Right forelimb (tissue), 1 donor: Measurements from ENCODE around the gene FBLN1.
A peak's percentile ranks its signal among the peaks of the same experiment; 100 is the strongest.
"Not testable (repeated sequence)": the region's sequence is repeated elsewhere in the genome, so short reads cannot be mapped to it uniquely, and the experiment has no call there.

ENCODE experiments used
- DNase-seq: peaks from one replicate; pipeline ENCODE4 v3.0.0-alpha.2; 2018

FBLN1 gene, protein sequence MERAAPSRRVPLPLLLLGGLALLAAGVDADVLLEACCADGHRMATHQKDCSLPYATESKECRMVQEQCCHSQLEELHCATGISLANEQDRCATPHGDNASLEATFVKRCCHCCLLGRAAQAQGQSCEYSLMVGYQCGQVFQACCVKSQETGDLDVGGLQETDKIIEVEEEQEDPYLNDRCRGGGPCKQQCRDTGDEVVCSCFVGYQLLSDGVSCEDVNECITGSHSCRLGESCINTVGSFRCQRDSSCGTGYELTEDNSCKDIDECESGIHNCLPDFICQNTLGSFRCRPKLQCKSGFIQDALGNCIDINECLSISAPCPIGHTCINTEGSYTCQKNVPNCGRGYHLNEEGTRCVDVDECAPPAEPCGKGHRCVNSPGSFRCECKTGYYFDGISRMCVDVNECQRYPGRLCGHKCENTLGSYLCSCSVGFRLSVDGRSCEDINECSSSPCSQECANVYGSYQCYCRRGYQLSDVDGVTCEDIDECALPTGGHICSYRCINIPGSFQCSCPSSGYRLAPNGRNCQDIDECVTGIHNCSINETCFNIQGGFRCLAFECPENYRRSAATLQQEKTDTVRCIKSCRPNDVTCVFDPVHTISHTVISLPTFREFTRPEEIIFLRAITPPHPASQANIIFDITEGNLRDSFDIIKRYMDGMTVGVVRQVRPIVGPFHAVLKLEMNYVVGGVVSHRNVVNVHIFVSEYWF

DNA sequence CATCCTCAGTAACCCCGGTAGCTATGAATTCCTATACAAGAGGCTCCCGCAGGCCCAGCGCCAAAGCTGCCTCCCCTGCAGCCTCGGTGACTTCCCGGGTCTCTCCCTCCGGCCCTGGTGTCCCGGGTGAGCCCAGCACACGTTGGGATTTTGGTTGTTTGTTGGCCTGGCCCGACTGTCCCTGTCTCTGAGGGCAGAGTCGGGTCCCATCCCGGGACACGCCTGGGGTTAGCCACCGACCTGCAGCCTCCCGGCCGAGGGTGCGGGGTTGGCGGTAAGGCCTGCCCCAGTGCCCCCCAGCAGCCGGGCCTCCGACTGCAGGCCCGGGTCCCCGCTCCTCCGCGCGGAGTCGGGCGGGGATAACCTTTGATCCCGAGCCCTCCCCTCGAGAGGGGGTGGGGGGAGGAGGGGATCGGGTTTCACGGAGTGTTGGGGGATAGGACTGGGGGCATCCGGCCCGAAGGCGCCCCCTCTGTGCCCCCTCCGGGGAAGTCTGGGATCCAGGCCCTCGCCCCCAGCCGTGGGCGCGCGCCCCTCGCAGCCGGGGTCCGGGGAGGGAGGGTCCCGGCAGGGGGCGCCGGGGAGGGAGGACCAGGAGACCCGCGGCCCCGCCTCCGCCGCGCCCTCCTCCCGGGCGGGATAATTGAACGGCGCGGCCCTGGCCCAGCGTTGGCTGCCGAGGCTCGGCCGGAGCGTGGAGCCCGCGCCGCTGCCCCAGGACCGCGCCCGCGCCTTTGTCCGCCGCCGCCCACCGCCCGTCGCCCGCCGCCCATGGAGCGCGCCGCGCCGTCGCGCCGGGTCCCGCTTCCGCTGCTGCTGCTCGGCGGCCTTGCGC is at the start of gene FBLN1:
Gene FBLN1 (plus strand): TSS at position 669 of the 835 bp plus-strand sequence. CDS start 103 bp downstream, at position 772.
- peak; percentile 80 for DNase-seq

DNA sequence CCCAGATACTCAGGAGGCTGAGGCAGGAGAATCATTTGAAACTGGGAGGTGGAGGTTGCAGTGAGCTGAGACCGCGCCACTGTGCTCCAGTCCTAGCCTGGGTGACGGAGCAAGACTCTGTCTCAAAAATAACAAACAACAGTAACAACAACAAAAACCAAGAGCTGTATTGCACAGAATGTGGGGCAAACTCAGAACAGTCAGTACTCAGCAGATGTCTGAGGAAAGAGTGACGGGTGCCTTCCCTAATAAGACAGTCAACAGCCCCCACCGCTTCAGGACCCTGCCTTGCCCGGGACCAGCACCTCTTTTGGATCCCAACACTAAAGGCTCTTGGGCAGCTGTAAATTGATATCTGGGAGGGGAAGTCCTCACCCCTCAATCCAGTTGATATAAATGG is 48.9 kb upstream of the FBLN1 start:
- no peak for DNase-seq

DNA sequence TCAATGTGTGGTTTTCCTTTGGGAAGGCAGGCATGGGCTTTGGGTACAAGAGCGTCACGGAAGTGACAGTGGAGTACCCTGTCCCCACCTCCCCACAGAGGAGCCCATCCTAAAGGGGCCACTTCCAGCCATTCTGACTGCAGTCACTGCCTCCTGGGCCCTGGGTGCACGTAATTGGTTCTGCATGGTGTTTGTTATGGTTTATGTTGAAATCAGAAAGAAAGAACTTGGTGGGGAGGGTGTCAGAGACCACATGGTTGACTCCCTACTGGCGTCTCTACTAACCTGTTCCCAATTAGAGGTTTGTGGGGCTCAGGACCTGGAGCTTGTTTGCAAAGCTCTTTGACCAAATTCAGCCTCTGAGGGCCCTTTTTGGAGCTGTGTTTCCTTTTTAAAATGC is 48.4 kb upstream of the FBLN1 start:
- no peak for DNase-seq

DNA sequence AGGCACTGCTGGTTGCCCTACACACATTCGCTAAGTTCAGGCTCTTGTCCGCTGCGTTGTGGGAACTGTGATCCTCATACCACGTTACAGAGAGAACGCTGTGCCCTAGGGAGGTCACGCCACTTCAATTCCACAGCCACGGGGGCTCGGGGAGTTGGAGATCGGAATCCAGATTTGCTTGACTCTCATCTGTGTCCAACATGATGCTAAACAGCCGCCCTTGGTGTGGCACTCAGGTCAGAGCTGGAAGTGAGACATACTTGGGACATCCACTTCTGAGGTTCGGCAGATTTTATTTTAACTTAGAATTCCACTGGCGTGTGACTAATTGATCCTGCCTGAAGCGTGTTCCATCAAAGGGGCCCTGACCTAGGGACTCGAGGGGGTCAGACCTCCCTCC is 47.5 kb upstream of the FBLN1 start:
- DNase-seq: no peak

DNA sequence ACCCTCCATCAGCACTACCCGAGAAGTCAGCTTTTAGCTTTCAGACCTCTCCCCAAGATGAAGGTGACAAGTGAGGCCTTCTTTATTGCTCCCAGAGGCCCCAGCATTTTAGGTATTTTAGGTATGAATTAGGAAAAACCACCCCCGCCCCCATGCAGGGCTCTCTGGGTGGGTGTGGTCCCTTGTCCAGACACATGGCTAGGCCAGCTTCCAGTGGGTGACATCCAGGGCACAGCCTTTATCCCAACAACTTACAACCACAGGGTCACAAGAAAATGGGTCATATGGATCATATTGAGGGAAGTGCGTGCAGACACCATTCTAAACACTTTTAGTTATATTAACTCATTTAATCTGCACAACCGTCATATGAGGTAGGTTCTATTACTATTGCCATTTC is 47.1 kb upstream of the FBLN1 start:
- DNase-seq: no peak

DNA sequence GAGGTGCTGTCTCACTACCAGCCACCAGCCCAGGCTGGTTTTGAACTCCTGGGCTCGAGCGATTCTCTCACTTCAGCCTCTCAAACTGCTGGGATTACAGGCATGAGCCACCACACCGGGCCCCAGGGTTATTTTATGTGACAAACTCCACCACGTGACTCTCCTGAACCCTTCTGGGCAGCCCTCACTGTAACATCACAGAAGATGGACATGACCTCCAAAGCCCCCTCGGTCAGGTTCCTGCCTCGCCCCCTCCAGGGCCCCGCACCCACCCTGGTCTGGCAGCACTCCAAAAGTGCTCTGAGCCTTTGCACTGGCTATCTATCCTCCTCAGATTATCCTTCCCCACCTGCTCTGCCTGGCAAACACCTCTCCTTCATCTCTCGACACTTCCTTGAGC is 45.9 kb upstream of the FBLN1 start:
- no peak for DNase-seq

DNA sequence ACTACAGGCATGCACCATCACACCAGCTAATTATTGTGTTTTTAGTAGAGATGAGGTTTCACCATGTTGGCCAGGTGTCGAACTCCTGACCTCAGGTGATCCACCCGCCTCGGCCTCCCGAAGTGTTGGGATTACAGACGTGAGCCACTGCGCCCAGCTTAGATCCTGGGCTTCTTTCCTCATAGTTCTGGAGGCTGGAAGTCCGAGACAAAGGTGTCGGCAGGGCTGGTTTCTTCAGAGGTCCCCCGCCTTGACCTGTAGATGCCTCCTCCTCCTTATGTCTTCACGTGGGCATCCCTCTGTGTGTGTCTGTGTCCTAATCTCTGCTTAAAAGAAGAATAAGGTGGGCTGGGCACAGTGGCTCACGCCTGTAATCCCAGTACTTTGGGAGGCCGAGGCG is 44.2 kb upstream of the FBLN1 start:
- DNase-seq: no peak

DNA sequence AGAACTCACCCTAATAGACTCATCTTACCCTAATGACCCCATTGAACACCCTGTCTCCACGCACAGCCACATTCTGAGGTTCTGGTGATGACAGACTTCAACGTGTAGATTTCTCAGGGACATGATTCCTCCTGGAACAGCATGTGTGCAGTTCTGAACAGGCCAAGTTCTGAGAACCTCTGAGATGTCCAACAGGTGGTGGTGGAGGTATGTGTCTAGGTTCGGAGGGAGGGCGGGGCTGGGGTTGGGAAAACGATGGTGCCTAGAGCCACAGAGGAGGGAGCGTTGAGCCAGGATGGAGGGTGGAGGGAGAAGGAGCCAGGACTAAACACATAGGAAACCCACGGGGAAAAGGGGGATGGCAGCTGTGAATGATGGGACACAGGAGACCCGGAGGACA is 43.4 kb upstream of the FBLN1 start:
- no peak for DNase-seq

DNA sequence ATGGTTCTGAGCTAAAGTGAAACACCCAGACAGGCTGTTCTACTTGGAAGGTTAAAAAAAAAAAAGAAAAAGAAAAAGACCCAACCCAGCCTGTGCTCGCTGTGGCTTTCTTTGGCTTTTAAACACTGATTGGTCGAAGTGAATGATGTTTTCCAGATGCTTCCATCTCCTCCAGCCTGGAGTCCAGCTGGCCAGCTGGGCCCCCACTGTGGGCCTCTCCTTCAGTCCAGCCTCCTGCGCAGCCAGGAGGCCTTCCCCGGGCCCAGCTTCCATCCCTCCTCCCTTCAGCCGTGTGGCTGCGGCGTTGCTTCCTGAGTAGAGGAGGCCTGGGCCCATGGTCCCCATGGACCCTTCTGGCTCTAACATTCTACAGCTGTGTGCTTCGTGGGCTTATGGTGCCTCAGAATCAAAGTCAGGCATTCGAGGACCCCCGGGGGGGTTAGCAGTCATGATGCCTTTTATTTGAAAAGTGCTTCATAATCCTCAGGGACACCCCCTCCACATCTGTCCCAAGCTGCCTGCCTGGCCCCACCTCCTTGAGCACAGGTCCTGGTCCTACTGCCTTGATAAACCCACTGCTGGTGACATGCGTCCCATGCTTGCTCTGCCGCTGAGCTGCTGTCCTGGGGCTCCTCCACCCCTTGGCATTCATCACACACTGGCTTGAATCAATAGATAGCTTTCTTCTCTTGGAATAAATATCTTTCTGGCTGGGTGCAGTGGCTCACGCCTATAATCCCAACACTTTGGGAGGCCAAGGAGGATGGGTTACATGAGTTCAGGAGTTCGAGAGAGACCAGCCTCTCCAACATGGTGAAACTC is 42.2 kb upstream of the FBLN1 start:
- peak; percentile 88 for DNase-seq

DNA sequence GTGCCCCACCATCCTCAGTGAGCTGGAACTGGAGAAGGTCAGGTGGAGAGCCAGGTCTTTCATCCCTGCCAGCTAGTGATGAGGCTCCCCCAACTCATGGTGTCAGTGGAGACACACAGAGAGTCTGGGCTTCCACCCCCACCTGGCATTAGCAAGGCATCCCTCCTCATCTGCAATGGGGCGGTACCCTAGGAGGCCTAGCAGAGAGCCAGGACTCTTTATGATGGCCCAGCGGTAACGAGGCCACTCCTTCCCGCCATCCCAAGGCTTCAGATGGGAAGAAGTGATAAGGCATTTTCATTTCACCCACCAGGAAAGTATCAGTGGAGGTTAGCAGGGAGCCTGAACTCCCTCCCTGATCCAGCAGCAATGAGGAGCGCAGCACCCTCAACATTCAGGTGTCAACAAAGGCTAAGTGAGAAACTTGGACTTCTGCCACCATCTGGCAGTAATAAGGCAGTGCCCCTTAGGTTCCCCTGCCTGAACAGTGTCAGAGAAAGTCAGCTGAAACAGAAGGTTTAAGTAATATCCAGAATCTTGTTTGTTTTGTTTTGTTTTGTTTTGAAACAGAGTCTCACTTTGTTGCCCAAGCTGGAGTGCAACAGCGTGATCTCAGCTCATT is 40.5 kb upstream of the FBLN1 start:
- no peak for DNase-seq

DNA sequence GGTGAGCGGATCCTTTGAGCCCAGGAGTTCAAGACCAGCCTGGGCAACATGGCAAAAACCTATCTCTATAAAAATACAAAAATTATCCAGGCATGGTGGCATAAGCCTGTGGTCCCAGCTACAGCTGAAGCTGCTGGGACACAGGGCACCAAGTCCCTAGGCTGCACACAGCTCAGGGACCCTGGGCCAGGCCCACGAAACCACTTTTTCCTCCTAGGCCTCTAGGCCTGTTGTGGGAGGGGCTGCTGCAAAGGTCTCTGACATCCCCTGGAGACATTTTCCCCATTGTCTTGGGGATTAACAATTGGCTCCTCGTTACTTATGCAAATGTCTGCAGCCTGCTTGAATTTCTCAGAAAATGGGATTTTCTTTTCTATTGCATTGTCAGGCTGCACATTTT is 39.0 kb upstream of the FBLN1 start:
- DNase-seq: not testable (repeated sequence)

DNA sequence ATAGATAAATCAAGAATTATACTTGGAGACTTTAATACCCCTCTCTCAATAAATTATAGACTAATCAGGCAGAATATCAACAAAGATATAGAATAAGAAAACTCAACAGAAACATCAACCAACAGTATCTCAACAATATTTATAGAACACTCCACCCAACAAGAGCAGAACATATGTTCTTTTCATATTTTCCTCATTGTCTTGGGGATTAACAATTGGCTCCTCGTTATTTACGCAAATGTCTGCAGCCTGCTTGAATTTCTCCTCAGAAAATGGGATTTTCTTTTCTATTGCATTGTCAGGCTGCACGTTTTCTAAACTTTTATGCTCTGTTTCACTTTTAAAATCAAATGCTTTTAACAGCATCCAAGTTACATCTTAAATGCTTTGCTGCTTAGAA is 37.0 kb upstream of the FBLN1 start:
- no peak for DNase-seq

DNA sequence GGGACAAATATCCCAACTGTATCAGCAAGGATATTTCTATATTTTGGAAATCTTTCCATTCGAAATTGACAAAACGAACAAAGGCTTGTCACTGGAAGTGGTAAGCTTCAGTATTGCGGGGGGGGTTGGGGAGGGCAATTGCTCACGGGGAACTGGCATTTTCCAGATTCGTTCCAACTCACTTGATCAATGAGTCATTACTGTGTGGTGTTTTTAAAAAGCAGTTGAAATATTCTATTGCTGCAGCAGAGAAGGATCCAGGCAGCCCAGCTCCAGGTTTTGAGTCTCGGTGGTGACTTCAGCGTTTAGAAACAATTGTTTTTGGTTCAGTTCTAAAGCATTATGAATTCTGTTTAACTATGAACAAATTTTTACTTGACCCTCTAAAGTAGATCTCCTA is 33.8 kb upstream of the FBLN1 start:
- no peak for DNase-seq

DNA sequence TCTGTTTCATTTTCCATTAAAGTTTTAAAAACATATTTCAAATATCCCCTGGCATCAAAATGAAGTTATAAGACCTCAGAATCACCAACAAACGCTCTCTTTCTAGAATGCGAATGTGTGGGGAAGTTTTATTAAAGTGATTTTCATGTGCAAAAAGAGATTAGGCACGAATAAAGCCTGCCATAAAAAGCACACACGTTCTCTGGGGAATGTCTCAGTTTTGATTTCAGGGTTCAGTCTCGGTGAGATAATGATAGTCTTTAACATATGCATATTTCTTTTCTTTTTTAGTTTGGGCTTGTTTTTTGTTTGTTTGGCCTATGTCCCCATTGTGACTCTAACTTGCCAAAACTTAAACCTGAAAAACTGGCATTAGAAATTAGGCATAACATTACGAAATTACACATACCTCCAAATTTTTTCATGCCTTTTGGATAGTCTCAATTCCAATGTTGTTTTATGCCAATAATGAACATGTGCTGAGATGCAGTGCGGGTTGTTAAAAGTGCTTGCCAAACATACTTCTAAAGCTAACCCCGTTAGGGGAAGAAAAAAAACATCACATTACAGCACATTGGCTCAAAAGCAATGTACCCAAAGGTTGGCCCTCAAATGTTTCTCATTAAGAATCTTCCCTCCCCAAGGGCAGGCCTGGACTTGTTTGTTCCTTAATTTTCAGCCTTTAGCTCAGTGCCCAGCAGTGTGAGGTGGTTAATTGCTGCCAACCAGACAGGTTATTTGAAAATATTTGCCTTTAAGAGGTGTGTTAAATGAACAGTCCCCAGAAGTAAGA is 33.2 kb upstream of the FBLN1 start:
- DNase-seq: no peak

DNA sequence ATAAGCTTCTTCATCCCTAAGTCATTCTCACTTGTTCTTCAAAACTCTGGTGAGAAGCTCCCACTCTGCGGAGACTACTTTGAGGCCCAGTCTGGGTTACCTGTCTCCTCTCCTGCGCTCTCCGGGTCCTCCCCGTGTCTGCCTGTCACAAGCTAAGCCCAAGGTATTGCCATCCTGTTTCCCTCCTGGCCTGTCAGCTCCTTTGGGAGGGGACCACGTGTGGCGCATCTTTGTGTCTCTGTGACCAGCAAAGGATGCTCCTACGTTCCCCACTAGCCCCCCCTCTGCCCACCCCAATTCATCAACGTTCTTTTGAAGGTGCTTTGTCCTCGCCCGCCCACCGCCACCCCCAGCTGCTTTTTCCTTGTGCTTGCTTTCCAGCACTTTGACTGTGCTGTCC is 31.8 kb upstream of the FBLN1 start:
- no peak for DNase-seq

DNA sequence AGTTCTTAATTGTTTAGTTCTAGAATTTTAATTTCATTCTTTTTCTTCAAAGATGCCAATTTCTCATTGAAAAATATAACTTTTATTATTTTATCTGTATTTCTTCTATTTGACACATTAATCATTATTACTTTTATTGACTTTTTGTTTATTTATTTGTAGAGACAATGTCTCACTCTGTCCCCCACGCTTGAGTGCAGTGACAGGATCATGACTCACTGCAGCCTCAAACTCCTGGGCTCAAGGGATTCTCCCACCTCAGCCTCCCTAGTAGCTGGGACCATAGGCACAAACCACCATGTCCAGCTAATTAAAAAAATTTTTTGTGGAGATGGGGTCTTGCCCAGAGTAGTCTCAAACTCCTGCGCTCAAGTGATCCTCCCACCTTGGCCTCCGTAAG is 30.3 kb upstream of the FBLN1 start:
- DNase-seq: no peak

DNA sequence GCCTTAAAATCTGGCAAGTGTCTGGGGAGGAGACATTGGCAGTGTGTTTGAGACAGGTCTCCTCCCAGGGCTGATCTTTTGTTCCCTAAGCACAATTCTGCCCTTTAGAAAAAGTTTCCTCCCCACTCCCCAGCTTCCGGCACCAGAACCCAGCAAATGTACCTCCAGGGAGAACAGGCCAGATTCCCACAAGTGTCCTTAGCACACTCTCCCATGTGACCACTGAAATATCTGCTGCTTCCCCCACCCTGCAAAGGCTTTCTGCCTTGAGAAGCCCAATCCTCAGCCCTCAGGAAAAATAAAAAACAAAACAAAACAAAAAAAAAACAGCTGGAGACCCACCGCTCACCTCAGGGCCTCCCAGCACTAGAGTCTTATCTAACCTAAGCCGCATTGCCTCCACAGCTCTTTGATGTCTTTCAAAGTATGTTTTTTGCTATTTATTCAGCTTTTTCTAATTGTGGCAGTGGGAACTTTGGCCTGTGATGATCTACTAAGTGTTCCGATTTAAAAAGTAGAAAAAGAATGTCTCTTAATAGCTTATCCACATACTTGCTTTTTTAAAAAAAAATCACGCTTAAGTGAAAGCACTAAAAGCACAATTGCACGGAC is 29.0 kb upstream of the FBLN1 start:
- no peak for DNase-seq

DNA sequence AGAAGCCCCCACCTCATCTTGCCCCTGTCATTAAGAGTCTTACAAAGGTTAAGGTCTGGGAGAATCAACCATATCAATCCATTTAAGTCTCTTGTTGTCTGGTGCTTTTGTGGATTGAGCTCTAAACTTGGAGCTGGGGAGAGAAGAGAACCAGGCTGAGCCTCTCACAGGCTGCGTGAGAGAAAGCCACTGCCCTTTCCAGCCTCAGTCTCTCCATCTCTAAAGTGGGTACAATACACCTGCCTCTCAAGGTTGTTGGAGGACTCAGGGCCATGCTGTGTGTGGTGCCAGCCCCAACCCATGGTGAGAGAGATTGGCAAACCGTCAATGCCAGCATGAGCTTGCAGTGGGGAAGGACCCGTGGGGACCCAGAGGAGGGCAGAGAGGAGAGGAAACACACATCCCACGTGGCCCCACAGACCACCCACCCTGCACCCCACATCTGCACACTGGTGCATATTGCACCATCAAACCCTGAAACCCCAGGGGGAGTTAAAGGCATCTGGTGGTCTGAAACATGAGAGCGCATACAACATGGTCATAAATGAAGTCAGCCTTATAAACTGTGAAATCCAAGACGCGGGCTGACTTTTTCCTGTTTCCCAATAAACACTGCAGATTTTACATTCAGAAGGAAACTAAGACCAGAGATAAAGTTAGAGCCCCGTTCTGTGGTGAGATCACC is 27.5 kb upstream of the FBLN1 start:
- DNase-seq: peak; percentile 60

DNA sequence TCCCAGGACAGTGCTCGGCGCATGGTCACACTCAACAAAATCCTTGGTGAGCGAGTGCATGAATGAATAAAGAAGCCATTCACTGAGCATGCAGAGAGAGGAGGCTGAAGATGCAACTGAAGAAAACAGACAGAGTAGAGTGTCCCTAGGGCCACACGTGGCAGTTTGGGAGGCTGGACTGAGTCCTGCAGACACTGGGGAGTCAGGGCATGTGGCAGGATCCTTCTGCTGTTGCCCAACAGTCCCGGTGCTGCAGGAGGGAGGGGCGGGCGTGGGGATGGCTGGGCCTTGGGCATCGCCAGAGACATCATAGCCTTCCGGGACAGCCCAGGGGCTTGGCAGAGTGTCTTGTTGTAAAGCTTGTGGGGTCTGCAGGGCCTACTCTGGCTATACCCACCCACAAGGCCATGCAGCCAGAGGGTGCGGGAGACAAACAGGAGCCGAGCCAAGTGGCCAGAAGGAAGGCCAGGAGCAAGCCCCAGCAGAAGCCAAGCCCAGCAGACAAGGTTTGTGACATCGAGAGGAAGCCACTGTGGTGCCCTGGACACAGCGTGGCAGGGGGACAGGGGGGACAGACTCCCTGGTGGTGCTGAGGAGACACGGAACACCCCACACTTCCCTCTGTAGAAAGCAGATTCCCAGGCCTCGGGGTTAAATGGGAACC is 26.7 kb upstream of the FBLN1 start:
- DNase-seq: no peak

DNA sequence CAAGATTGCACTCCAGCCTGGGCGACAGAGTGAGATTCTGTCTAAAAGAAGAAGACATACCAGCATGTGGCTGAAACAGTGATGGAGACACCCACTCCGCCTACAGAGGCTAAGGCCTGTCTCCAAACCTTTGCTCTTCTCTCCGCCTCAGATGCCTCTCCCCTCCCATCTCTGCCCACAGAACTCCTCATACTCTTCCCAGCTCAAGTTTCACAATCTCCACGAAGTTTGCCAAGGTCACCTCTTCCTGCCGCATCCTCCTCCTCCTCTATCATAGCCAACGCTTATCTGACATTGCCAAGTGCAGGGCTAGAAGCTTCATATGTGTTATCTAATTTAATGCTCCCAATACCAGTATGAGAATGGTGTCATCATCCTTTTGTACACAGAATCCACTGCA is 25.9 kb upstream of the FBLN1 start:
- no peak for DNase-seq
